ENCODE measurements around the gene KCP.
"Not testable (repeated sequence)": the region's sequence is repeated elsewhere in the genome, so short reads cannot be mapped to it uniquely, and the experiment has no call there.

KCP gene

GRCh38 chr7:128946936-128947830, 36.7 kb upstream of the KCP start:
- Histone ChIP-seq H3K9ac (ENCODE audit: low read depth, low read length, poor library complexity, severe bottlenecking) (no peak overlapping the region), H3K79me2 (ENCODE audit: insufficient read depth, low read length) (peaks cover 47% of the 10 kb centered on the region), H3K4me1 (ENCODE audit: insufficient read depth, low read length, poor library complexity, severe bottlenecking) (peaks cover 22% of the 10 kb centered on the region), H3K9me3 (ENCODE audit: insufficient read depth, low read depth, low read length) (no peaks in the 10 kb centered on the region), H3F3A (ENCODE audit: low read depth) (peaks cover 3% of the 10 kb centered on the region; the same call in 1 of the 2 replicates), H3K27me3 (ENCODE audit: insufficient read depth, low read length, poor library complexity, severe bottlenecking) (no peaks in the 10 kb centered on the region), H2AFZ (ENCODE audit: low read length) (no peak overlapping the region), H3K9me2 (replicated peaks; ENCODE audit: low read depth, low read length) (no peaks in the 10 kb centered on the region), H4K20me1 (ENCODE audit: insufficient read depth, low read length, poor library complexity, severe bottlenecking) (peaks cover 11% of the 10 kb centered on the region), H3K4me3 (ENCODE audit: low read length, poor library complexity, severe bottlenecking) (no peak overlapping the region), H3K36me3 (ENCODE audit: insufficient read depth, low read length) (peaks cover 80% of the 10 kb centered on the region; the same call in 1 of the 2 replicates), H3K4me2 (ENCODE audit: low read depth, low read length, poor library complexity, severe bottlenecking) (no peak overlapping the region)
- TF ChIP-seq EZH2phosphoT487 (IDR thresholded peaks at IDR 0.05; ENCODE audit: borderline replicate concordance): no peak
- TF ChIP-seq, protein P1, sequence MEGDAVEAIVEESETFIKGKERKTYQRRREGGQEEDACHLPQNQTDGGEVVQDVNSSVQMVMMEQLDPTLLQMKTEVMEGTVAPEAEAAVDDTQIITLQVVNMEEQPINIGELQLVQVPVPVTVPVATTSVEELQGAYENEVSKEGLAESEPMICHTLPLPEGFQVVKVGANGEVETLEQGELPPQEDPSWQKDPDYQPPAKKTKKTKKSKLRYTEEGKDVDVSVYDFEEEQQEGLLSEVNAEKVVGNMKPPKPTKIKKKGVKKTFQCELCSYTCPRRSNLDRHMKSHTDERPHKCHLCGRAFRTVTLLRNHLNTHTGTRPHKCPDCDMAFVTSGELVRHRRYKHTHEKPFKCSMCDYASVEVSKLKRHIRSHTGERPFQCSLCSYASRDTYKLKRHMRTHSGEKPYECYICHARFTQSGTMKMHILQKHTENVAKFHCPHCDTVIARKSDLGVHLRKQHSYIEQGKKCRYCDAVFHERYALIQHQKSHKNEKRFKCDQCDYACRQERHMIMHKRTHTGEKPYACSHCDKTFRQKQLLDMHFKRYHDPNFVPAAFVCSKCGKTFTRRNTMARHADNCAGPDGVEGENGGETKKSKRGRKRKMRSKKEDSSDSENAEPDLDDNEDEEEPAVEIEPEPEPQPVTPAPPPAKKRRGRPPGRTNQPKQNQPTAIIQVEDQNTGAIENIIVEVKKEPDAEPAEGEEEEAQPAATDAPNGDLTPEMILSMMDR (conservative IDR thresholded peaks at IDR 0.05; ENCODE audit: low read length): peak; percentile 60

GRCh38 chr7:128945668-128946366, 35.3 kb upstream of the KCP start:
- Histone ChIP-seq H3K36me3 (ENCODE audit: insufficient read depth, low read length) (peaks cover 70% of the 10 kb centered on the region; the same call in 1 of the 2 replicates), H3K27me3 (ENCODE audit: insufficient read depth, low read length, poor library complexity, severe bottlenecking) (no peaks in the 10 kb centered on the region), H3K9me2 (replicated peaks; ENCODE audit: low read depth, low read length) (no peaks in the 10 kb centered on the region), H3K9me3 (ENCODE audit: insufficient read depth, low read depth, low read length) (no peaks in the 10 kb centered on the region), H4K20me1 (ENCODE audit: insufficient read depth, low read length, poor library complexity, severe bottlenecking) (peaks cover 11% of the 10 kb centered on the region), H3F3A (ENCODE audit: low read depth) (peaks cover 4% of the 10 kb centered on the region; the same call in 1 of the 2 replicates), H3K4me2 (ENCODE audit: low read depth, low read length, poor library complexity, severe bottlenecking) (no peak overlapping the region), H3K4me3 (ENCODE audit: low read length, poor library complexity, severe bottlenecking) (no peak overlapping the region), H3K9ac (ENCODE audit: low read depth, low read length, poor library complexity, severe bottlenecking) (no peak overlapping the region), H3K4me1 (ENCODE audit: insufficient read depth, low read length, poor library complexity, severe bottlenecking) (peaks cover 32% of the 10 kb centered on the region), H3K79me2 (ENCODE audit: insufficient read depth, low read length) (peaks cover 56% of the 10 kb centered on the region), H2AFZ (ENCODE audit: low read length) (no peak overlapping the region)
- no peak for TF ChIP-seq EZH2phosphoT487 (IDR thresholded peaks at IDR 0.05; ENCODE audit: borderline replicate concordance)
- TF ChIP-seq, protein P1 (conservative IDR thresholded peaks at IDR 0.05; ENCODE audit: low read length): no peak

GRCh38 chr7:128944487-128945236, 34.2 kb upstream of the KCP start:
- Histone ChIP-seq H3K4me3 (ENCODE audit: low read length, poor library complexity, severe bottlenecking) (peak overlapping the region; percentile 47), H3K9me2 (replicated peaks; ENCODE audit: low read depth, low read length) (no peaks in the 10 kb centered on the region), H3K9ac (ENCODE audit: low read depth, low read length, poor library complexity, severe bottlenecking) (peak overlapping the region; percentile 47), H3F3A (ENCODE audit: low read depth) (peaks cover 7% of the 10 kb centered on the region; the same call in 1 of the 2 replicates), H3K4me1 (ENCODE audit: insufficient read depth, low read length, poor library complexity, severe bottlenecking) (peaks cover 35% of the 10 kb centered on the region), H3K36me3 (ENCODE audit: insufficient read depth, low read length) (peaks cover 59% of the 10 kb centered on the region; the same call in 1 of the 2 replicates), H4K20me1 (ENCODE audit: insufficient read depth, low read length, poor library complexity, severe bottlenecking) (peaks cover 11% of the 10 kb centered on the region), H3K9me3 (ENCODE audit: insufficient read depth, low read depth, low read length) (no peaks in the 10 kb centered on the region), H3K4me2 (ENCODE audit: low read depth, low read length, poor library complexity, severe bottlenecking) (peak overlapping the region; percentile 60), H3K79me2 (ENCODE audit: insufficient read depth, low read length) (peaks cover 58% of the 10 kb centered on the region), H2AFZ (ENCODE audit: low read length) (no peak overlapping the region), H3K27me3 (ENCODE audit: insufficient read depth, low read length, poor library complexity, severe bottlenecking) (no peaks in the 10 kb centered on the region)
- TF ChIP-seq, protein P1 (conservative IDR thresholded peaks at IDR 0.05; ENCODE audit: low read length): no peak
- TF ChIP-seq EZH2phosphoT487 (IDR thresholded peaks at IDR 0.05; ENCODE audit: borderline replicate concordance): no peak

DNA sequence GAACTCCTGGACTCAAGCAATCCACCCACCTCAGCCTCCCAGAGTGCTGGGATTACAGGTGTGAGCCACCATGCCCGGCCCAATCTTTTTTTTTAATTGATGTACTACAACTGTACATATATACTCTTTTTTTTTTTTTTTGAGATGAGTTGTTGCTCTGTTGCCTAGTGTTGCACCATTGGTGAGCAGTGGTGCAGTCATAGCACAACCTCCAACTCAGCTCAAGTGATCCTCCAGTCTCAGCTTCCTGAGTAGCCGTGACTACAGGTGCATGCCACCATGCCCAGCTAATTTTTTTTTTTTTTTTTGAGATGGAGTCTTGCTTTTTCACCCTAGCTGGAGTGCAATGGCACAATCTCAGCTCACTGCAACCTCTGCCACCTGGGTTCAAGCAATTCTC, 32.7 kb upstream of the KCP start:
- peaks cover 71% of the 10 kb centered on the region for H3K79me2 ChIP-seq (ENCODE audit: insufficient read depth, low read length)
- H4K20me1 ChIP-seq (ENCODE audit: insufficient read depth, low read length, poor library complexity, severe bottlenecking): peaks cover 11% of the 10 kb centered on the region
- H3K27me3 ChIP-seq (ENCODE audit: insufficient read depth, low read length, poor library complexity, severe bottlenecking); H3K9ac ChIP-seq (ENCODE audit: low read depth, low read length, poor library complexity, severe bottlenecking); H3K9me3 ChIP-seq (ENCODE audit: insufficient read depth, low read depth, low read length); H3K9me2 ChIP-seq (replicated peaks; ENCODE audit: low read depth, low read length); H3K4me3 ChIP-seq (ENCODE audit: low read length, poor library complexity, severe bottlenecking); H2AFZ ChIP-seq (ENCODE audit: low read length); H3F3A ChIP-seq (ENCODE audit: low read depth): not testable (repeated sequence)
- peaks cover 45% of the 10 kb centered on the region; the same call in 1 of the 2 replicates for H3K36me3 ChIP-seq (ENCODE audit: insufficient read depth, low read length)
- peak overlapping the region; percentile 97 for H3K4me2 ChIP-seq (ENCODE audit: low read depth, low read length, poor library complexity, severe bottlenecking)
- H3K4me1 ChIP-seq (ENCODE audit: insufficient read depth, low read length, poor library complexity, severe bottlenecking): peaks cover 35% of the 10 kb centered on the region
